GM10248 (cell line): ENCODE data around the gene PPT2.
"Not testable (repeated sequence)": the region's sequence is repeated elsewhere in the genome, so short reads cannot be mapped to it uniquely, and the experiment has no call there.

Experiments
- CTCF ChIA-PET: fragments of 300-600 bp; sonication (Branson Sonifier 250); formaldehyde crosslinking; extraction: SDS; loops from one replicate; lab custom pipeline; 2021; ENCODE audit warnings: antibody characterized with exemption; lab: Yijun Ruan, JAX
- POLR2A ChIA-PET: fragments of 350-650 bp; sonication (Branson Sonifier 250); formaldehyde crosslinking; extraction: SDS; loops from one replicate; lab custom pipeline; 2020; ENCODE audit warnings: antibody characterized with exemption; lab: Yijun Ruan, JAX
- DNase-seq: peaks from one replicate; pipeline ENCODE4 v3.0.0; 2012; ENCODE audit errors: extremely low spot score
- CTCF ChIP-seq: IDR thresholded peaks from 2 replicates; pipeline ENCODE4 v1.5.1; 2012; ENCODE audit warnings: mild to moderate bottlenecking, low read depth; ENCODE audit errors: extremely low read depth, missing control alignments, control extremely low read depth

Gene PPT2

GRCh38 chr6:32182555-32182981 is 28.6 kb downstream of the PPT2 start:
- POLR2A ChIA-PET: interaction anchor here (2.1 kb wide), 1 partner anchor 10 kb away, joined by 9 read pairs; the partner anchor contains the start of gene GPSM3
- CTCF ChIA-PET: interaction anchor here (1.3 kb wide), 1 partner anchor 13 kb away, joined by 3 read pairs; no protein-coding TSS in a partner anchor
- no peak for DNase-seq
- no peak for TF ChIP-seq CTCF

- ChIA-PET POLR2A (interaction anchor here (2.1 kb wide), 1 partner anchor 10 kb away, joined by 9 read pairs; the partner anchor contains the start of gene GPSM3), CTCF (interaction anchor here (1.3 kb wide), 1 partner anchor 13 kb away, joined by 3 read pairs; no protein-coding TSS in a partner anchor)
- no peak for TF ChIP-seq CTCF
These were observed 29.1 kb downstream of the PPT2 start for GRCh38 chr6:32183030-32183429.

GRCh38 chr6:32183483-32184083 is 29.6 kb downstream of the PPT2 start:
- TF ChIP-seq CTCF: no peak
- ChIA-PET CTCF (interaction anchor here (1.3 kb wide), 1 partner anchor 12 kb away, joined by 3 read pairs; no protein-coding TSS in a partner anchor), POLR2A (no interaction called here)
- DNase-seq: no peak

More at GRCh38 chr6:32183030-32183429, 29.1 kb downstream of the PPT2 start:
- no peak for DNase-seq

- no peak for DNase-seq
- ChIA-PET CTCF (no interaction called here), POLR2A (no interaction called here)
- TF ChIP-seq CTCF: no peak
These were observed 30.2 kb downstream of the PPT2 start, which contains the start of gene AGER for GRCh38 chr6:32184084-32184640. AGER (minus strand) TSS chr6:32184253; CDS start chr6:32184222, 31 bp downstream.

GRCh38 chr6:32185681-32186131 is 31.8 kb downstream of the PPT2 start:
- POLR2A ChIA-PET, DNase-seq: not testable (repeated sequence)
- CTCF ChIA-PET: interaction anchor here (0.9 kb wide), 1 partner anchor 10 kb away, joined by 3 read pairs; no protein-coding TSS in a partner anchor

- DNase-seq, POLR2A ChIA-PET: not testable (repeated sequence)
- CTCF ChIA-PET: interaction anchor here (0.9 kb wide), 1 partner anchor 9 kb away, joined by 3 read pairs; no protein-coding TSS in a partner anchor
These were observed 32.4 kb downstream of the PPT2 start for GRCh38 chr6:32186151-32186840.

- DNase-seq: no peak
- ChIA-PET POLR2A (no interaction called here), CTCF (no interaction called here)
- TF ChIP-seq CTCF: no peak
These were observed 33.2 kb downstream of the PPT2 start for GRCh38 chr6:32187009-32187709.

GRCh38 chr6:32187725-32188380 is 33.9 kb downstream of the PPT2 start:
- POLR2A ChIA-PET, CTCF ChIA-PET, DNase-seq: not testable (repeated sequence)
